ENCODE measurements around the gene SUN3. TPM values are rescaled to one million over a fixed set of nuclear protein-coding genes. Genes with fewer than 3 reads are reported as not detected.

The SUN3 gene
- total RNA-seq, 1 experiment from 2014 or later = not detected

DNA sequence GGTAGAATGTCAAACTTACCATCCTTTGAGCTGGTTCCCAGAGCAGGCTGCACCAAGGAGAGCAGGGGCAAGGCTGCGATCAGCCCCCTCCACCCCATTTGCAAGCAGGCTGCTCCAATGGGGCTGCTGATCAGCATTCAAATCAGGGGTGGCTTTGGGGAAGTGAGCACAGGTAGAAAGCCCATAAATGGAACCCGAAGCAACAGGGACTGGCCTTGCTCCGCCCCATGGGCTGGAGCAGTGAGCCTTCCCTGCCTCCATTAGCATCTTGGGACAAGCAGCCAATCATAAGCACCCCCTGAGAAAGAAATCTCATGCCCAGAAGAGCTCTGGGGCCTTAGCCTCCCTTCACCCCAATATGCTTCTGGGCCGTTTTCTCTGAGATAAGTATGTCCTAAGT, 76.7 kb downstream of the SUN3 start:
- H3K4me3 ChIP-seq (ENCODE audit: low read length) = no peak overlapping the region
- H3K9me2 ChIP-seq (replicated peaks; ENCODE audit: insufficient read depth, low read length) = no peaks in the 10 kb centered on the region
- H3K79me2 ChIP-seq (ENCODE audit: low read length) = no peaks in the 10 kb centered on the region
- H3K27me3 ChIP-seq (ENCODE audit: low read length) = no peaks in the 10 kb centered on the region
- no peaks in the 10 kb centered on the region for H3K9me3 ChIP-seq (ENCODE audit: low read length)
- H4K20me1 ChIP-seq (ENCODE audit: insufficient read depth, low read depth, low read length) = no peaks in the 10 kb centered on the region
- DNase-seq = no peak
- no peak overlapping the region for H3K4me2 ChIP-seq (ENCODE audit: low read depth, low read length, poor library complexity, severe bottlenecking)
- no peak overlapping the region for H3K27ac ChIP-seq (ENCODE audit: low read length)
- H3K4me1 ChIP-seq (ENCODE audit: low read length) = no peaks in the 10 kb centered on the region; the same call in 1 of the 2 replicates
- no peaks in the 10 kb centered on the region; the same call in 1 of the 2 replicates for H3K36me3 ChIP-seq (ENCODE audit: insufficient read depth, low read length)
- no peak overlapping the region for H3K9ac ChIP-seq (ENCODE audit: low read length)
- no peak overlapping the region for H2AFZ ChIP-seq (ENCODE audit: low read length)

DNA sequence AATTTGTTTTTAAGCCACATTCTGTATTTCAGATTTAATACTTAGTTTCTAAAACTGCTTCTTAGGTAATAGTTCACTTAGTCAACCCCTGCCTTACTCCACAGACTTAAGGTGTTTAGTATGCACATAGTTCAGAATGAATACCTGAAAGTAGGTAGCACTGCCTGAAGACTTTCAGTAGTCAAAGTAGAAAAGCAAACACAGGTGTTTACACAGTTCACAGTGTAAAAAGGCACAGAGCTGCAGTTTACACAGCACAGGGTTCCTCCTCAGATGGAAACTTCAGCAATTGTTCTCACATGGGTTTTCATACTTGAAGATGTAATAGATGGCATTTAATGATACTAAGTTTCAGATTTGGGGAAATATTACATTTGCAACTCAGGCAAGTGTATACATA, 77.5 kb downstream of the SUN3 start:
- Histone ChIP-seq H3K9ac (ENCODE audit: low read length) (no peak overlapping the region), H3K4me2 (ENCODE audit: low read depth, low read length, poor library complexity, severe bottlenecking) (no peak overlapping the region), H3K9me3 (ENCODE audit: low read length) (no peaks in the 10 kb centered on the region), H3K27ac (ENCODE audit: low read length) (no peak overlapping the region), H2AFZ (ENCODE audit: low read length) (no peak overlapping the region), H4K20me1 (ENCODE audit: insufficient read depth, low read depth, low read length) (no peaks in the 10 kb centered on the region), H3K27me3 (ENCODE audit: low read length) (no peaks in the 10 kb centered on the region), H3K4me3 (ENCODE audit: low read length) (no peak overlapping the region), H3K4me1 (ENCODE audit: low read length) (no peaks in the 10 kb centered on the region; the same call in 1 of the 2 replicates), H3K79me2 (ENCODE audit: low read length) (no peaks in the 10 kb centered on the region), H3K9me2 (replicated peaks; ENCODE audit: insufficient read depth, low read length) (no peaks in the 10 kb centered on the region), H3K36me3 (ENCODE audit: insufficient read depth, low read length) (no peaks in the 10 kb centered on the region; the same call in 1 of the 2 replicates)
- no peak for DNase-seq

DNA sequence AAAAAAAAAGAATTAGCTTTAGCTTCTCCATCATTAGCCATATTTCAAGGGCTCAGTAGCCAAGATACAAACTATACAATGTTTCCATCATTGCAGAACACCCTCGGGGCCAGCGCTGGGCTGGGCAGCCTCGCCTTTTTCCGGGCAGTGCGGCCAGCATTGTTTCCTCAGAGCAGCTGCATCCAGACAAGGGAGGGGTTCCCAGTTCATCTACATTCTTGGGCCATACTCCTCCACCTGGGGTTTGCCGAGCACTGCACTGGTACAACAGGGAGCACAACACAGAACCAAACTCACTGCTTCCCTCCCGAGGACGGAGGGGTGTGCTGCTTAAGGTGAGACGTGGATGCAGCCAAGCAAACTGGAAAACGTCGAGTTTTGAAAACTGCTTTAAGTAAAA, 78.2 kb downstream of the SUN3 start:
- Histone ChIP-seq H3K27me3 (ENCODE audit: low read length) (no peaks in the 10 kb centered on the region), H3K4me1 (ENCODE audit: low read length) (no peaks in the 10 kb centered on the region; the same call in 1 of the 2 replicates), H3K9me2 (replicated peaks; ENCODE audit: insufficient read depth, low read length) (no peaks in the 10 kb centered on the region), H4K20me1 (ENCODE audit: insufficient read depth, low read depth, low read length) (no peaks in the 10 kb centered on the region), H3K27ac (ENCODE audit: low read length) (no peak overlapping the region), H3K4me2 (ENCODE audit: low read depth, low read length, poor library complexity, severe bottlenecking) (no peak overlapping the region), H2AFZ (ENCODE audit: low read length) (no peak overlapping the region), H3K36me3 (ENCODE audit: insufficient read depth, low read length) (no peaks in the 10 kb centered on the region; the same call in 1 of the 2 replicates), H3K9ac (ENCODE audit: low read length) (no peak overlapping the region), H3K9me3 (ENCODE audit: low read length) (no peaks in the 10 kb centered on the region), H3K4me3 (ENCODE audit: low read length) (no peak overlapping the region), H3K79me2 (ENCODE audit: low read length) (no peaks in the 10 kb centered on the region)
- DNase-seq = no peak

DNA sequence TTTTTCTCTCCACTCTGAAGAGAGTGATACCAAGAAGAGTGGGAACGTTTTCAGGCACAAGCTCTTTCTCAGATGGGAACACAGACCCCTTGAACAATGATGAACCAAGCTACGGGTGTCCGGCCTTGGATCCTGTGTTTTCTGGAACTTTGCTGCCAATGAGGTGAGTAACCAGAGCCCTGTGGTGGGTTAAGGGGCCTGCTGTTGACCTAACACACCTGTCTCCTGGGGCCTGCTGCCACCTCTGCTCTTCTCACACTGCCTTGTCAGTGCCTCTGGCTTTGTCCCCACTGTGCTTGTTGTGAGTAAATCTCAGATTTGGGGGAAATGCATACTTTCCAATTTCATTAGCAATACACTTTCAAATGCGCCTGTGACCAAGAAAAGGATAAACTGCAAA, 79.2 kb downstream of the SUN3 start:
- Histone ChIP-seq H3K4me3 (ENCODE audit: low read length) (no peak overlapping the region), H3K9me3 (ENCODE audit: low read length) (no peaks in the 10 kb centered on the region), H3K9ac (ENCODE audit: low read length) (no peak overlapping the region), H3K4me1 (ENCODE audit: low read length) (no peaks in the 10 kb centered on the region; the same call in 1 of the 2 replicates), H3K36me3 (ENCODE audit: insufficient read depth, low read length) (no peaks in the 10 kb centered on the region), H3K79me2 (ENCODE audit: low read length) (no peaks in the 10 kb centered on the region), H2AFZ (ENCODE audit: low read length) (no peak overlapping the region), H3K27ac (ENCODE audit: low read length) (no peak overlapping the region), H3K4me2 (ENCODE audit: low read depth, low read length, poor library complexity, severe bottlenecking) (no peak overlapping the region), H3K27me3 (ENCODE audit: low read length) (no peaks in the 10 kb centered on the region), H3K9me2 (replicated peaks; ENCODE audit: insufficient read depth, low read length) (no peaks in the 10 kb centered on the region), H4K20me1 (ENCODE audit: insufficient read depth, low read depth, low read length) (no peaks in the 10 kb centered on the region)
- no peak for DNase-seq

DNA sequence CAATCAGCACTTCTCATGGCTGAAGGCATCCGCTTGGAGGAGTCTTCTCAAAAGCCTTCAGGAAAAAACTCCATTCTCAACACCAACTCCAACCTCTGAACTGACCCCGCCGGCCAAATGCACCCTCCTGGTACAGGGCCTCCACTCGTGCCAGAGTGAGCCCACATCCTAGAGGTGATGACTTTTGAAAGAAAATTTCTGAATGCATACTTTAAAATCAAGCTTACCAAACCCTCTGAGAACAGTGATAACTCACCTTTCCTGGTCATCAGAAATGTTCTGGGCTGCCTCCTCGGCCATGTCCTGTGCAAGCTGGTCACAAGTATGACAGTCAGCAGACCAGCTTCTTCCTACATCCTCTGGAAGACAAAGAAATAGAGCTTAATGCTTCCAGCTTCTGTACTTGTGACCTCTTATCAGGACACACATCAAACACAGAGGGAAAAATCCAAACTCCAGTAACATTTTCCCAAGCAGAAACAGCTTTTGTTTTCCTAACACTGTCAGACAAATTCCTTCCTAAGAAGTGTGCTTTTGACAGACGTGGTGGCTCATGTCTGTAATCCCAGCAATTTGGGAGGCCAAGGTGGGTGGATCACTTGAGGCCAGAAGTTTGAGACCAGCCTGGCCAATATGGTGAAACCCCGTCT, 80.6 kb downstream of the SUN3 start, which contains the start of gene PKD1L1:
PKD1L1 (minus strand) TSS at position 326 of the 650 bp plus-strand sequence; CDS start at position 300, 26 bp downstream.
- Histone ChIP-seq H3K9ac (ENCODE audit: low read length) (no peak within 1 kb of the TSS), H3K27ac (ENCODE audit: low read length) (no peak within 1 kb of the TSS), H3K79me2 (ENCODE audit: low read length) (no peaks in the 10 kb centered on the region), H3K4me3 (ENCODE audit: low read length) (no peak within 1 kb of the TSS), H3K4me1 (ENCODE audit: low read length) (no peaks in the 10 kb centered on the region; the same call in 1 of the 2 replicates), H3K36me3 (ENCODE audit: insufficient read depth, low read length) (no peaks in the 10 kb centered on the region), H4K20me1 (ENCODE audit: insufficient read depth, low read depth, low read length) (no peaks in the 10 kb centered on the region), H3K9me3 (ENCODE audit: low read length) (no peaks in the 10 kb centered on the region), H3K27me3 (ENCODE audit: low read length) (no peaks in the 10 kb centered on the region), H3K4me2 (ENCODE audit: low read depth, low read length, poor library complexity, severe bottlenecking) (no peak within 1 kb of the TSS), H2AFZ (ENCODE audit: low read length) (no peak within 1 kb of the TSS), H3K9me2 (replicated peaks; ENCODE audit: insufficient read depth, low read length) (no peaks in the 10 kb centered on the region)
- DNase-seq = no peak

DNA sequence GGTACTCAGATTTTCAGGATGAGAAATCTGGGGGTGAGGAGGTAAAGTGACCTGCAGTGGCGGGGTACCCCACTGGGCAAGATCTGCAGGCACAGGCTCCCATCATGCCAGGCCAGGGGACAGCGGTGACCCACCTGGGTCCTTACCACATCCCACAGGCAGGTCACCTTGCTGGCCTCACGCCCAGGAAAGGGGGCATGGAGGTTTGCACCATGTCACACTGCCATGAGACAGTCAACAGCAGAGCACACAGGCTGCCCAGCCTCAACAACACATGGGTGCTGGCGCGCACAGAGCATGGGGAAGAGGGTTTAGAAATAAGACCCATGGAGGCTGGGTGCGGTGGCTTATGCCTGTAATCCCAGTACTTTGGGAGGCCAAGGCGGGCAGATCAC, 81.6 kb downstream of the SUN3 start:
- Histone ChIP-seq H3K27ac (ENCODE audit: low read length) (no peak overlapping the region), H3K27me3 (ENCODE audit: low read length) (no peaks in the 10 kb centered on the region), H3K79me2 (ENCODE audit: low read length) (no peaks in the 10 kb centered on the region), H3K4me3 (ENCODE audit: low read length) (no peak overlapping the region), H3K36me3 (ENCODE audit: insufficient read depth, low read length) (no peaks in the 10 kb centered on the region), H3K9me2 (replicated peaks; ENCODE audit: insufficient read depth, low read length) (no peaks in the 10 kb centered on the region), H4K20me1 (ENCODE audit: insufficient read depth, low read depth, low read length) (no peaks in the 10 kb centered on the region), H3K4me1 (ENCODE audit: low read length) (no peaks in the 10 kb centered on the region; the same call in 1 of the 2 replicates), H2AFZ (ENCODE audit: low read length) (no peak overlapping the region), H3K9ac (ENCODE audit: low read length) (no peak overlapping the region), H3K9me3 (ENCODE audit: low read length) (no peaks in the 10 kb centered on the region), H3K4me2 (ENCODE audit: low read depth, low read length, poor library complexity, severe bottlenecking) (no peak overlapping the region)
- DNase-seq = no peak

DNA sequence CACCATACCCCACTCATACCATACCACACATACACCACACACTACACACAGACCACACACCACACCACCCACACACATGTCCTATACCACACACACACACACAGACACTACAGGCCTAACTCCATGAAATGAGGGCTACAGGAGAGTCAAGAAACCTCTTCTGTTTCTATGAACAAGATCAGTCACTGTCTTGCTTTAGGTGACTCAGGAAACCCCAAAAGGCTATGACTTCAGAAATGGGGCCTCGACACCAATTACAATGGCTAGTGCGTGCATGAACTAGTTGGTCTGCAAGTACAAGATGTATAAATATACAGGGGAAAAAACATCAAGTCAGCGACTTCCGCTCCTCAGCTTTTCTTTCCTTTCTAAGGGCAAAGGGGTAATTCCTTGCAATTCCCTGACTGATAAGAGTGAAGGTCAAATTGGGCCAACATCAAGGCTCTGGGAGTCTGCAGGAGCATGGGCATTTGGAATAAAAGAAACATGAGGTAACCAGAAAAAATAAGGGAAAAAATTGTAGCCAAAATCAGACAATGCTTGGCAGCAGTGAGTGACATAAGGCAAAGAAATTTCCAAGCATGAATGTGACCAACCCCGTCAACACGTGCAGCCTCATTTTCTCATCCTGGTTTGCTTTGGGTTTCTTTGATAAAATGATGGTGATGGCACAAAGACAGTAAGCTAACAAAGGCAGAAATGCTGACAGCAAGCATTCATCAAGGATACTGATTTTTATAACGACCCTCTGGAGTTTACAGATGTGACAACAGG, 82.1 kb downstream of the SUN3 start:
- H3K9ac ChIP-seq (ENCODE audit: low read length) = no peak overlapping the region

DNA sequence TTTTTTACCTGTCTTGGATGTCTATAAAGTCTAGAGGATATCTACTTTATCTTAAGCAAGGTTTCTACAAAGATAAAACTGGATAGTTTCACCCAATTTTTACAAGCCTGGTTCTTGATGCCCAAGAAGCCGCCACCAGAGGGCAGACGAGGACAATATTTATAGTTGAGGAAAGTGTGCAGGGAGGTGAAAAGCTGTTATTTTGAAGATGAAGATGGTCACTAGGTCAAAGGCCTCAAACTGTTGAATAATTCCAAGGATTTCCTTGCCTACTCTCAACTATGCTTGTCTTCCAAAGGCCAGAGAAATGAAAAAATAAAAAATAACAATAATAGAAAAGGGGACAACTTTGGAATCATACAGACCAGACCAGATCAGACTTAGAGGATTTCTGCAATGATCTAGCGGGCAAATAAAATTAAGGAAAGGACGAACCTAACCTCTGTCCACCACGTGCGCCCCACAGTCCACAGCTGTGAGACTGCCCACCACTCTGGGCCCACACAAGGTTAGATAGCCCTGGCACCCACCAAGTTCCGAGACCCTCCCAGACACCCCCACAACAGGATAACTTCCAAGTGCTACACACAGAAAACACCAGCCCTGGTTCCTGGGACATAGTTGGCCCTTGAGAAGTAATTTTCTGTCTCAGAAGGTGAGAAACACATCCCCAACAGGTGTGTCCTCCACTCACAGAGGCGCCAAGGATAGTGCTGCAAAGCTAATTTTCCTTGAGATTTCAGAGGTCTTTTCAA, 83.5 kb downstream of the SUN3 start:
- Histone ChIP-seq H3K9ac (ENCODE audit: low read length) (no peak overlapping the region), H3K27ac (ENCODE audit: low read length) (no peak overlapping the region), H3K9me3 (ENCODE audit: low read length) (no peaks in the 10 kb centered on the region), H4K20me1 (ENCODE audit: insufficient read depth, low read depth, low read length) (no peaks in the 10 kb centered on the region), H3K27me3 (ENCODE audit: low read length) (no peaks in the 10 kb centered on the region), H3K4me3 (ENCODE audit: low read length) (no peak overlapping the region), H2AFZ (ENCODE audit: low read length) (no peak overlapping the region), H3K4me1 (ENCODE audit: low read length) (peaks cover 4% of the 10 kb centered on the region; the same call in 1 of the 2 replicates), H3K9me2 (replicated peaks; ENCODE audit: insufficient read depth, low read length) (no peaks in the 10 kb centered on the region), H3K79me2 (ENCODE audit: low read length) (no peaks in the 10 kb centered on the region), H3K4me2 (ENCODE audit: low read depth, low read length, poor library complexity, severe bottlenecking) (no peak overlapping the region), H3K36me3 (ENCODE audit: insufficient read depth, low read length) (no peaks in the 10 kb centered on the region)
- DNase-seq = peak; percentile 89

More for the DNA sequence above, 82.1 kb downstream of the SUN3 start:
- Histone ChIP-seq H3K36me3 (ENCODE audit: insufficient read depth, low read length) (no peaks in the 10 kb centered on the region), H3K9me2 (replicated peaks; ENCODE audit: insufficient read depth, low read length) (no peaks in the 10 kb centered on the region), H3K27ac (ENCODE audit: low read length) (no peak overlapping the region), H4K20me1 (ENCODE audit: insufficient read depth, low read depth, low read length) (no peaks in the 10 kb centered on the region), H3K27me3 (ENCODE audit: low read length) (no peaks in the 10 kb centered on the region), H3K79me2 (ENCODE audit: low read length) (no peaks in the 10 kb centered on the region), H2AFZ (ENCODE audit: low read length) (no peak overlapping the region), H3K4me2 (ENCODE audit: low read depth, low read length, poor library complexity, severe bottlenecking) (no peak overlapping the region), H3K9me3 (ENCODE audit: low read length) (no peaks in the 10 kb centered on the region), H3K4me3 (ENCODE audit: low read length) (no peak overlapping the region), H3K4me1 (ENCODE audit: low read length) (no peaks in the 10 kb centered on the region)
- DNase-seq = no peak
